Neuronal stem cell (in vitro differentiated cells): ENCODE data around the gene IL1F10.

Experiments
- DNase-seq: peaks from one replicate; pipeline ENCODE4 v3.0.0-alpha.2; 2013; ENCODE audit warnings: low spot score
- H2AFZ ChIP-seq: one replicate; pipeline ENCODE4 v1.6.1; 2013; ENCODE audit warnings: mild to moderate bottlenecking, low read length, inconsistent platforms
- H2AK5ac ChIP-seq: 2 replicates; pipeline ENCODE4 v1.6.1; 2013; ENCODE audit warnings: low read depth, mild to moderate bottlenecking, inconsistent platforms, low read length, moderate library complexity, mixed read lengths
- H2BK120ac ChIP-seq: 2 replicates; pipeline ENCODE4 v1.6.1; 2013; ENCODE audit warnings: low read depth, mild to moderate bottlenecking, inconsistent platforms, low read length, moderate library complexity, mixed read lengths
- H2BK12ac ChIP-seq: one replicate; pipeline ENCODE4 v1.6.1; 2013; ENCODE audit warnings: low read length, inconsistent platforms
- H2BK15ac ChIP-seq: 2 replicates; pipeline ENCODE4 v1.6.1; 2013; ENCODE audit warnings: mild to moderate bottlenecking, low read length, inconsistent platforms, mixed read lengths
- H2BK5ac ChIP-seq: one replicate; pipeline ENCODE4 v1.6.1; 2013; ENCODE audit warnings: inconsistent platforms, mild to moderate bottlenecking, low read length, moderate library complexity
- H3K14ac ChIP-seq: one replicate; pipeline ENCODE4 v1.6.1; 2013; ENCODE audit warnings: low read length, inconsistent platforms
- H3K18ac ChIP-seq: 2 replicates; pipeline ENCODE4 v1.6.1; 2013; ENCODE audit warnings: low read length, inconsistent platforms
- H3K23ac ChIP-seq: 2 replicates; pipeline ENCODE4 v1.6.1; 2013; ENCODE audit warnings: low read depth, mild to moderate bottlenecking, mixed read lengths, low read length, inconsistent platforms; ENCODE audit not compliant: poor library complexity
- H3K27ac ChIP-seq: replicated peaks from 3 replicates; pipeline ENCODE4 v1.5.1; 2013; ENCODE audit warnings: low read length, inconsistent platforms
- H3K27me3 ChIP-seq, 3 experiments: 2 replicates each; pipeline ENCODE4 v1.6.1; 2013; ENCODE audit warnings: low read length in 3 of 3, mild to moderate bottlenecking in 2 of 3, inconsistent platforms in 1 of 3, low read depth in 1 of 3, mixed read lengths in 1 of 3, moderate library complexity in 1 of 3; ENCODE audit not compliant: control insufficient read depth in 3 of 3, insufficient read depth in 3 of 3
- H3K36me3 ChIP-seq, 2 donors: replicated peaks in 1 of 2; 2 replicates each; pipeline ENCODE4 v1.6.1; 2013; ENCODE audit warnings: low read length in 2 of 2; ENCODE audit not compliant: control insufficient read depth in 2 of 2, insufficient read depth in 2 of 2
- H3K4ac ChIP-seq: 2 replicates; pipeline ENCODE4 v1.6.1; 2013; ENCODE audit warnings: inconsistent platforms, mild to moderate bottlenecking, low read length, moderate library complexity
- H3K4me1 ChIP-seq, 2 donors: 1 replicate in 1 of 2; 2 replicates in 1 of 2; pipeline ENCODE4 v1.6.1; 2013; ENCODE audit warnings: low read length in 2 of 2, low read depth in 1 of 2; ENCODE audit not compliant: control insufficient read depth in 2 of 2, insufficient read depth in 1 of 2
- H3K4me2 ChIP-seq: one replicate; pipeline ENCODE4 v1.6.1; 2013; ENCODE audit warnings: mild to moderate bottlenecking, low read length, inconsistent platforms; ENCODE audit not compliant: insufficient read depth, poor library complexity, severe bottlenecking
- H3K4me3 ChIP-seq, 2 donors: 2 replicates each; pipeline ENCODE4 v1.5.1; 2013; ENCODE audit warnings: low read length in 2 of 2, mild to moderate bottlenecking in 2 of 2, inconsistent platforms in 1 of 2, moderate library complexity in 1 of 2
- H3K79me1 ChIP-seq: one replicate; pipeline ENCODE4 v1.6.1; 2013; ENCODE audit warnings: low read depth, mild to moderate bottlenecking, inconsistent platforms, low read length, moderate library complexity
- H3K9ac ChIP-seq: one replicate; pipeline ENCODE4 v1.6.1; 2013; ENCODE audit warnings: mild to moderate bottlenecking, low read depth, low read length, inconsistent platforms; ENCODE audit not compliant: poor library complexity
- H3K9me3 ChIP-seq, 2 donors: replicated peaks in 1 of 2; 2 replicates each; pipeline versions ENCODE3 to v1.6.1; 2013; ENCODE audit warnings: low read length in 2 of 2, mild to moderate bottlenecking in 2 of 2, inconsistent platforms in 1 of 2, low read depth in 1 of 2, mixed read lengths in 1 of 2, moderate library complexity in 1 of 2; ENCODE audit not compliant: control insufficient read depth in 2 of 2, insufficient read depth in 1 of 2
- H4K8ac ChIP-seq: one replicate; pipeline ENCODE4 v1.6.1; 2013; ENCODE audit warnings: low read depth, mild to moderate bottlenecking, inconsistent platforms, low read length, moderate library complexity
- H4K91ac ChIP-seq: one replicate; pipeline ENCODE4 v1.6.1; 2013; ENCODE audit warnings: low read length, low read depth, mild to moderate bottlenecking, inconsistent platforms; ENCODE audit not compliant: poor library complexity
- WGBS, 2 donors: extraction: QIAGEN DNeasy Blood & Tissue Kit; methylation state at CpG; one replicate each; pipeline ENCODE4 v1.1.7; 2013; ENCODE audit warnings: missing lambda C conversion rate in 2 of 2, mixed read lengths in 1 of 2; ENCODE audit not compliant: insufficient read length in 2 of 2, insufficient replicate concordance in 1 of 2; ENCODE audit errors: extremely low coverage in 2 of 2; 5-methylcytosine and 5-hydroxymethylcytosine counted together

The IL1F10 gene

DNA sequence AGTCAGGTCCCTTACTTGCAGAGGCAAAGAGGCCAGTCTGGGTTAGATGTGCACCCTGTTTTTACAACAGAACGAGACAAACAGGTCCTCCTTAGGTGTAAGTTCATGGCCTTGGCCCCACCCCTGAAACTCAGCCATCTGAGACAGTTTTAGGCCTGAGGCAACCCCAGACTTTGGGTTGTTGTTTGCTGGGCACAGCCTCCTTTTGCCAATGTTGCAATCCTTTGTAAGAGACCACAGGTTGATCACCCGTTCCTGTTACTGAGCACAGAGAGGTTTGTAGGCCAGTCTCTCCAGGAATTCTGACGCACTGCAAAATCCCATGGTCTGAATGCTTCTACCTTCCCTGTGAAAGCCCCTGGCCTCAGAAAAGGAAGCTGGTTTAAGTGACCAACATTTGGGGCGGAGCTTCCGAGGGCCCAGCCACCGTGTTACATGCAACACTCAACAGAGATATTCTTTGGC lies 44.1 kb downstream of the IL1F10 start:
- Histone ChIP-seq H3K23ac (no peak overlapping the region), H2BK5ac (no peak overlapping the region), H3K9ac (no peak overlapping the region), H3K4me2 (no peak overlapping the region), H3K4me3 (no peak overlapping the region), H3K9me3 (no peaks in the 10 kb centered on the region), H3K36me3 (no peaks in the 10 kb centered on the region), H3K27me3 (peaks cover 0 to 4% (median 0%) of the 10 kb centered on the region in 3 experiments), H3K79me1 (no peaks in the 10 kb centered on the region), H2AFZ (no peak overlapping the region), H2BK15ac (no peak overlapping the region), H3K4ac (no peak overlapping the region), H2BK120ac (no peak overlapping the region), H3K18ac (no peak overlapping the region), H3K27ac (no peak overlapping the region), H4K8ac (no peak overlapping the region), H3K14ac (no peak overlapping the region), H3K4me1 (no peaks in the 10 kb centered on the region), H2AK5ac (no peak overlapping the region), H4K91ac (no peak overlapping the region), H2BK12ac (no peak overlapping the region)
- no CpG with 5 or more reads among the region's 6 CpGs for WGBS, 2 donors
- no peak for DNase-seq

DNA sequence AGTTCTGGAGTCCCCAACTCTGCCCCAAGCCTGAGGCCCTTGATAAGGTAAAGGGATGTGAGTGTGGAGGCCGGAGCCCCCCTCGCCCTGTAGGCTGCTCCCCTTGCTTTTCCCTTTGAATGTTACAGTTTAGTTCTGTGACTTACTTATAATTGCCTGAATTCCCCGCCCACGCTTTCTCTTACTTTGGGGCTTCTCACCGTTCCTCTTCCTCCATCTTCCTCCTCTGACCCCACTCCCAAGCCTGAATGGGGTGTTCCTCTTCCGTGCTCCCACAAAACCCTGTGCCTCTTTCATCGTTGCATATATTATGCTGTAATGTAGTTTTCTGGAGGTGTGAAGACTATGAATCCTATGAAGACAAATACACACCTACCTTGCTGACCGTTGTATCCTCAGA lies 44.7 kb downstream of the IL1F10 start:
- H3K9me3 ChIP-seq, result no peaks in the 10 kb centered on the region
- DNase-seq, result no peak
- no peak overlapping the region for H2AK5ac ChIP-seq
- no peak overlapping the region for H2BK5ac ChIP-seq
- H3K14ac ChIP-seq, result no peak overlapping the region
- H3K79me1 ChIP-seq, result no peaks in the 10 kb centered on the region
- WGBS, 2 donors, result no CpG with 5 or more reads among the region's 8 CpGs
- no peak overlapping the region for H3K27ac ChIP-seq
- peaks cover 0 to 7% (median 0%) of the 10 kb centered on the region in 3 experiments for H3K27me3 ChIP-seq
- no peak overlapping the region for H3K9ac ChIP-seq
- H3K36me3 ChIP-seq, result no peaks in the 10 kb centered on the region
- H4K91ac ChIP-seq, result no peak overlapping the region
- no peak overlapping the region for H3K4me2 ChIP-seq
- no peak overlapping the region for H2BK15ac ChIP-seq
- no peak overlapping the region for H3K23ac ChIP-seq
- no peak overlapping the region for H2AFZ ChIP-seq
- H3K18ac ChIP-seq, result no peak overlapping the region
- H3K4ac ChIP-seq, result no peak overlapping the region
- H3K4me3 ChIP-seq, result no peak overlapping the region
- no peak overlapping the region for H2BK120ac ChIP-seq
- H2BK12ac ChIP-seq, result no peak overlapping the region
- H4K8ac ChIP-seq, result no peak overlapping the region
- H3K4me1 ChIP-seq, result no peaks in the 10 kb centered on the region

DNA sequence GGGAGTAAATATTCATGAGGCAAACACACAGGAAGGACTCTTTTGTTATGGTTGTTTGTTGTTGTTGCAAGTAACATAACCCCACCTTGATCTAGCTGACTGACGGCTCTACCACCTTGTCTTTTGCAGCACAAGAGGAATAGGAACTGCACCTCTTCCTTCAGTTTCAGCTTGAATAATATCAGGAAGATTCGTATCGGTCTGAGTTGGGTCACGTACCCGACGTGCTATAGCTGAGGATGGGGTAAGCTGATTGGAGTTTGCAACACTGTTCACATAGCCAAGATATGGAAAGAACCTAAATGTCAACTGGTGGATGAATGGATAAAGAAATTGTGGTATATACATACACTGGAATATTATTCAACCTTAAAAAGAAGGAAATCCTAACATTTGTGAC lies 45.1 kb downstream of the IL1F10 start:
- H4K91ac ChIP-seq, result no peak overlapping the region
- H2BK12ac ChIP-seq, result no peak overlapping the region
- no peak overlapping the region for H3K4me2 ChIP-seq
- H3K9me3 ChIP-seq, result no peaks in the 10 kb centered on the region
- no peak overlapping the region for H3K9ac ChIP-seq
- no peak overlapping the region for H2AK5ac ChIP-seq
- no peak overlapping the region for H3K4ac ChIP-seq
- H3K27ac ChIP-seq, result no peak overlapping the region
- H3K14ac ChIP-seq, result no peak overlapping the region
- no peak overlapping the region for H3K23ac ChIP-seq
- H3K79me1 ChIP-seq, result no peaks in the 10 kb centered on the region
- no peak overlapping the region for H2BK120ac ChIP-seq
- H3K4me1 ChIP-seq, result no peaks in the 10 kb centered on the region
- H3K36me3 ChIP-seq, result no peaks in the 10 kb centered on the region
- no peak for DNase-seq
- H3K18ac ChIP-seq, result no peak overlapping the region
- peaks cover 0 to 7% (median 0%) of the 10 kb centered on the region in 3 experiments for H3K27me3 ChIP-seq
- H4K8ac ChIP-seq, result no peak overlapping the region
- H2BK5ac ChIP-seq, result no peak overlapping the region
- H3K4me3 ChIP-seq, result no peak overlapping the region
- no CpG with 5 or more reads among the region's 6 CpGs for WGBS, 2 donors
- H2BK15ac ChIP-seq, result no peak overlapping the region
- H2AFZ ChIP-seq, result no peak overlapping the region

DNA sequence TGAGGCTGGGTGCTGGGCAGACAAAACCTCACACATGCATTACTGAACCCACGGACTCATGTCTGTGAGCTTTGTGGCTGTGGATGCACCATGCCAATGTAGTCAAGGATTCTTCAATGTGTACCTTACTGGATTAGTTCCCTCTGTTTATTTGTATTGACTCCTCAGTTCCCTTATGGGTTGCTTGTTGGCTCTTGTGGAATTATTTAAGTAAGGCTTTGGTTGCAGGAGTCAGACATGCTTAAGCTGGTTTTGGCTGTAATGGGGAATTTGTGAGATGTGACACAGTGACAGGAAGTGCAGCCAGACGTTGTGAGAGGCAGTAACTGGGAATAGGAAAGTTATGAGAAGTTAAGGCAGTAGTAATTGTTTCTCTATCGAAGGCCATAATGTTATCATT lies 46.0 kb downstream of the IL1F10 start:
- Histone ChIP-seq H4K91ac (no peak overlapping the region), H3K36me3 (no peaks in the 10 kb centered on the region), H3K4me2 (no peak overlapping the region), H4K8ac (no peak overlapping the region), H3K79me1 (no peaks in the 10 kb centered on the region), H3K27ac (no peak overlapping the region), H2BK120ac (no peak overlapping the region), H3K4ac (no peak overlapping the region), H3K9me3 (no peaks in the 10 kb centered on the region), H2AFZ (no peak overlapping the region), H3K23ac (no peak overlapping the region), H3K4me1 (no peaks in the 10 kb centered on the region), H3K14ac (no peak overlapping the region), H2AK5ac (no peak overlapping the region), H3K4me3 (no peak overlapping the region), H3K27me3 (peaks cover 0 to 7% (median 0%) of the 10 kb centered on the region in 3 experiments), H2BK5ac (no peak overlapping the region), H2BK15ac (no peak overlapping the region), H3K9ac (no peak overlapping the region), H3K18ac (no peak overlapping the region), H2BK12ac (no peak overlapping the region)
- WGBS, 2 donors, result no CpG with 5 or more reads among the region's 3 CpGs
- DNase-seq, result no peak
